Transverse colon (tissue), 4 donors: ENCODE data around the gene BIRC6. TPM values are rescaled to one million over a fixed set of nuclear protein-coding genes. Genes with fewer than 3 reads are reported as not detected.

Experiments
- DNase-seq: peaks from one replicate; pipeline ENCODE4 v3.0.0-alpha.2; 2019
- H3K27ac ChIP-seq, 4 donors: fragments of 200-600 bp; sonication (generic); 2 replicates each; pipeline ENCODE4 v1.5.1; 2016 to 2018; ENCODE audit warnings: inconsistent platforms in 4 of 4
- H3K27me3 ChIP-seq: fragments of 200-600 bp; sonication (generic); 2 replicates; pipeline ENCODE4 v1.5.1; 2017; ENCODE audit warnings: inconsistent platforms
- H3K36me3 ChIP-seq, 4 donors: fragments of 200-600 bp; sonication (generic); 2 replicates each; pipeline ENCODE4 v1.5.1; 2017 to 2019; ENCODE audit warnings: inconsistent platforms in 4 of 4
- H3K4me1 ChIP-seq, 4 donors: fragments of 200-600 bp; sonication (generic); 2 replicates each; pipeline ENCODE4 v1.5.1; 2017 to 2020; ENCODE audit warnings: inconsistent platforms in 4 of 4
- H3K4me3 ChIP-seq, 4 donors: fragments of 200-600 bp; sonication (generic); 1 replicate in 1 of 4; 2 replicates in 3 of 4; pipeline versions ENCODE4 v1.5.1 to v1.6.1; 2017 to 2019; ENCODE audit warnings: inconsistent platforms in 4 of 4
- H3K9me3 ChIP-seq, 2 donors: fragments of 200-600 bp; sonication (generic); 2 replicates each; pipeline ENCODE4 v1.5.1; 2017 to 2019; ENCODE audit warnings: inconsistent platforms in 2 of 2
- EP300 ChIP-seq: sonication (generic); formaldehyde crosslinking; IDR thresholded peaks from one replicate; pipeline ENCODE4 v1.6.1; 2017; ENCODE audit warnings: antibody characterized with exemption, low read depth
- POLR2A ChIP-seq: fragments of 450-650 bp; IDR thresholded peaks from one replicate; pipeline ENCODE4 v1.6.1; 2016; ENCODE audit warnings: antibody characterized with exemption, mild to moderate bottlenecking, moderate library complexity
- POLR2AphosphoS5 ChIP-seq, 3 donors: sonication (generic); formaldehyde crosslinking; IDR thresholded peaks; one replicate each; pipeline ENCODE4 v1.6.1; 2016; ENCODE audit warnings: antibody characterized with exemption in 3 of 3
- WGBS, 2 donors: methylation state at CpG; one replicate each; pipeline ENCODE4 v1.1.5; 2018; ENCODE audit warnings: low coverage in 1 of 2; 5-methylcytosine and 5-hydroxymethylcytosine counted together
- in situ Hi-C, 4 donors: fragments of 200-750 bp; cut with MboI; loops; one replicate each; pipeline versions ENCODE4 v1.15.0 to v1.15.1; 2017; ENCODE audit warnings: low sequenced_read_pairs in 3 of 4, low pct_ligation_motif_present in 1 of 4, low pct_unique_long_range_greater_than_20kb in 1 of 4
- intact Hi-C: fragments of 100-400 bp; cut with DNase I; formaldehyde crosslinking; loops from one replicate; pipeline ENCODE4 v1.15.1; 2023; ENCODE audit warnings: low total_unique reads
- total RNA-seq, 4 donors: library from RNA; depleted of rRNA; stranded (reverse); fragments of >200 nt; gene quantifications; one replicate each; pipeline ENCODE4 v1.1.0, GENCODE V29; 2016
- TF ChIP-seq, protein P1 (sequence below), 5 experiments: fragments of 200-600 bp in 3 of 5; fragments of 450-650 bp in 2 of 5; sonication (generic) in 3 of 5; IDR thresholded peaks; 1 replicate in 2 of 5; 2 replicates in 3 of 5; pipeline ENCODE4 v1.5.1; 2016 to 2017; ENCODE audit warnings: antibody characterized with exemption in 5 of 5, inconsistent platforms in 3 of 5, mild to moderate bottlenecking in 2 of 5, moderate library complexity in 1 of 5

Gene BIRC6
- total RNA-seq, 4 donors from 2014 or later, result 131 to 337 (median 219) TPM

DNA sequence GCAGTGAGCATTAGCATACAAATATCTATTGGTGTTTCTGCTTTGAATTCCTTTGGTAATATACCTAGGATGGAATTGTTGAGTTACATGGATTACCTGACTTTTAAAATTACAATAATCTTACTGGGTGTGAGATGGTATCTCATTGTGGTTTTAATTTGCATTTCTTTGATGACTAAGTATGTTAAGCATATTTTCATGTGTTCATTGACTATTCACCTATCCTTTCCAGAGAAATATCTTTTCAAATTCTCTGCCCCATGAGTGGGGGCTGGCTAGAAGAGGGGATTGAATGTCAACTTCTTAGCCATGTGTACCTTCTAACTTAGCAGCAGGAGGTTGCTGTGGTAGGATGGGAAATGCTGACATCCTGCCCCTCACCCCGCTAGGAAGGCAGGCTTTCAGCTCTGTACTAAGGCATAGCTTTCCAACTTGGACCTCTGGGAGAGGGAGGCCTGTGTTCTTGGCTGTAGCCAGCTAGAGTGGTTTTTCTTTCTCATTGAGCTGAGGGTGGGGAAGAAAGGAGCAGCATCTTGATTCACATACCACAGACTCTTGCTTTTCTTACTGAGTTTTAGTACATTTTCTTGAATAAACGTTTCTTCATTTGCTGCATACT, 207.7 kb downstream of the BIRC6 start:
- TF ChIP-seq, protein P1, sequence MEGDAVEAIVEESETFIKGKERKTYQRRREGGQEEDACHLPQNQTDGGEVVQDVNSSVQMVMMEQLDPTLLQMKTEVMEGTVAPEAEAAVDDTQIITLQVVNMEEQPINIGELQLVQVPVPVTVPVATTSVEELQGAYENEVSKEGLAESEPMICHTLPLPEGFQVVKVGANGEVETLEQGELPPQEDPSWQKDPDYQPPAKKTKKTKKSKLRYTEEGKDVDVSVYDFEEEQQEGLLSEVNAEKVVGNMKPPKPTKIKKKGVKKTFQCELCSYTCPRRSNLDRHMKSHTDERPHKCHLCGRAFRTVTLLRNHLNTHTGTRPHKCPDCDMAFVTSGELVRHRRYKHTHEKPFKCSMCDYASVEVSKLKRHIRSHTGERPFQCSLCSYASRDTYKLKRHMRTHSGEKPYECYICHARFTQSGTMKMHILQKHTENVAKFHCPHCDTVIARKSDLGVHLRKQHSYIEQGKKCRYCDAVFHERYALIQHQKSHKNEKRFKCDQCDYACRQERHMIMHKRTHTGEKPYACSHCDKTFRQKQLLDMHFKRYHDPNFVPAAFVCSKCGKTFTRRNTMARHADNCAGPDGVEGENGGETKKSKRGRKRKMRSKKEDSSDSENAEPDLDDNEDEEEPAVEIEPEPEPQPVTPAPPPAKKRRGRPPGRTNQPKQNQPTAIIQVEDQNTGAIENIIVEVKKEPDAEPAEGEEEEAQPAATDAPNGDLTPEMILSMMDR (IDR thresholded peaks at IDR 0.05), result no peak
- TF ChIP-seq EP300, result no peak
- TF ChIP-seq POLR2AphosphoS5 (IDR thresholded peaks at IDR 0.05), result no peak
- TF ChIP-seq POLR2A, result no peak
- Histone ChIP-seq H3K27ac (no peak overlapping the region), H3K4me1 (no peaks in the 10 kb centered on the region), H3K9me3 (no peaks in the 10 kb centered on the region), H3K27me3 (no peaks in the 10 kb centered on the region), H3K4me3 (no peak overlapping the region), H3K36me3 (peaks cover 0 to 9% (median 6%) of the 10 kb centered on the region in 4 donors)
- DNase-seq, result no peak
- intact Hi-C loops (no loop called here), in situ Hi-C loops (no loop called here)
- WGBS, 2 donors, result 77 to 84% methylated on average over 2 of the region's 2 CpGs

DNA sequence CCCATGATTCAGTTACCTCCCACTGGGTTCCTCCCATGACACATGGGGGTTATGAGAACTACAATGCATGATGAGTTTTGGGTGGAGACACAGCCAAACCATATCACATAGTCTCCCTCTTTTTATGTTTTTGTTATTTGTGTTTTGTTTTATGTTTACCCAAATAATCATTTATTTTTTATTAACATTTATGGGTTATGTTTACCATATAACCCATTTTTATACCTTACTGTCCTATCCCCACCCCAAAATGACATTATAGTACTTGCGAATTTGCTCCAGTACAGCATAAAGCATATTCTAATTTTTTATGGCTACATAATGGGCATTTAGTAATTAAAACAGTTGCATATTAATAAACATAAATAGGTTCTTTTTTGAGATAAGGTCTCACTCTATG, 209.1 kb downstream of the BIRC6 start:
- peaks cover 0 to 9% (median 6%) of the 10 kb centered on the region in 4 donors for H3K36me3 ChIP-seq
- DNase-seq, result no peak
- no peaks in the 10 kb centered on the region for H3K27me3 ChIP-seq
- no peaks in the 10 kb centered on the region for H3K4me1 ChIP-seq
- H3K4me3 ChIP-seq, result no peak overlapping the region
- no peak for TF ChIP-seq EP300
- TF ChIP-seq POLR2AphosphoS5 (IDR thresholded peaks at IDR 0.05), result no peak
- TF ChIP-seq, protein P1 (IDR thresholded peaks at IDR 0.05), result no peak
- no peak for TF ChIP-seq POLR2A
- no peaks in the 10 kb centered on the region for H3K9me3 ChIP-seq
- intact Hi-C loops (no loop called here), in situ Hi-C loops (no loop called here)
- no peak overlapping the region for H3K27ac ChIP-seq
- 100% methylated on average over 1 of the region's 1 CpG for WGBS, 2 donors

DNA sequence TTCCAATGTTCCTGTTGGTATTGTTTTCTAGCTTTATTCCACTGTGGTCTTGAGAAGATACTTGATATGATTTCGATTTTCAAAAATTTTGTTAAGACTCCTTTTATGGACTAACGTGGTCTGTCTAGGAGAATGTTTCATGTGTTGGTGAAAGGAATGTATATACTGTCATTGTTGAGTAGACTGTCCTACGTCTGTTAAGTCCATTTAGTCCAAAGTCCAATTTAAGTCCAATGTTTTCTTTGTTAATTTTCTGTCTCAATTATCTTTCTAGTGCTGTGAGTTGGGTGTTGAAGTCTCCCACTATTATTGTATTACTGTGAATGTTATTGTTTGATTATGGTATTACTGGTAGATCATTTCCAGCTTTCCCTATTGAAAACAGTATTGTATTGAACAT, 215.2 kb downstream of the BIRC6 start:
- Histone ChIP-seq H3K27ac (no peak overlapping the region), H3K4me1 (peaks cover 0 to 15% (median 0%) of the 10 kb centered on the region in 4 donors), H3K4me3 (no peak overlapping the region), H3K9me3 (no peaks in the 10 kb centered on the region), H3K36me3 (peaks cover 0 to 19% (median 6%) of the 10 kb centered on the region in 4 donors), H3K27me3 (no peaks in the 10 kb centered on the region)
- no peak for DNase-seq
- intact Hi-C loops, result no loop called here
- 78 to 89% methylated on average over 3 of the region's 3 CpGs for WGBS, 2 donors
- TF ChIP-seq POLR2A (no peak), POLR2AphosphoS5 (IDR thresholded peaks at IDR 0.05) (no peak), EP300 (no peak)
- TF ChIP-seq, protein P1 (IDR thresholded peaks at IDR 0.05), result no peak
- in situ Hi-C loops, result no loop called here

DNA sequence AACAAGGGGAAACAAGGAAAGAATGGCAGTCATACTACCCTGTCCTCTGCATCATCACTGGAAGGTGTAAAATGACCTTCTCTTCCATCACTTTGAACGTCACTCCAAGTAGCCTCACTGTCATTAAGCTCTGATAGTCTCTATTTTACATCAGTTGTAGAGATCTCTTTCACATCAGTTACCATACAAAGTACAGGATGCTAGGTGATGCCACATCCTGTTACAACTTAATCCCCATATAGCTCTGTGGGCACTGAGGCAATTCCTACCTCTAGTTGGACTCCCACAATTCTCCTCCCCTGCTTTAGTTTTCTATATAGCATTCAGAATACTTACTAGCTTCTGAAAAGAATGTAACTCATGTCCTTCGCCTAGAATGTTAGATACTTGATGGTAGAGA, 215.9 kb downstream of the BIRC6 start:
- no peak for DNase-seq
- TF ChIP-seq POLR2A (no peak), EP300 (no peak), POLR2AphosphoS5 (IDR thresholded peaks at IDR 0.05) (no peak)
- TF ChIP-seq, protein P1 (IDR thresholded peaks at IDR 0.05), result no peak
- peaks cover 0 to 13% (median 6%) of the 10 kb centered on the region in 4 donors for H3K36me3 ChIP-seq
- H3K27me3 ChIP-seq, result no peaks in the 10 kb centered on the region
- WGBS, 2 donors, result 87 to 88% methylated on average over 2 of the region's 2 CpGs
- in situ Hi-C loops, result no loop called here
- H3K4me1 ChIP-seq, result peaks cover 0 to 15% (median 0%) of the 10 kb centered on the region in 4 donors
- no peaks in the 10 kb centered on the region for H3K9me3 ChIP-seq
- intact Hi-C loops, result no loop called here
- H3K4me3 ChIP-seq, result no peak overlapping the region
- H3K27ac ChIP-seq, result no peak overlapping the region
